Globus pallidus (tissue), 1 donor: Measurements from ENCODE around the gene TMEM179.
A peak's percentile ranks its signal among the peaks of the same experiment; 100 is the strongest.

Experiments used
- DNase-seq: peaks from one replicate; pipeline ENCODE4 v3.0.0-alpha.2; 2015; ENCODE audit warnings: low spot score

TMEM179 gene

GRCh38 chr14:104555430-104556255 lies 48.9 kb downstream of the TMEM179 start:
- DNase-seq: no peak

GRCh38 chr14:104554608-104555429 lies 49.8 kb downstream of the TMEM179 start:
- no peak for DNase-seq

- no peak for DNase-seq
Measured at GRCh38 chr14:104554088-104554607, 50.4 kb downstream of the TMEM179 start.

- no peak for DNase-seq
Measured at GRCh38 chr14:104553166-104554087, 51.1 kb downstream of the TMEM179 start.

- DNase-seq: no peak
Measured at GRCh38 chr14:104552738-104553125, 51.8 kb downstream of the TMEM179 start.

- DNase-seq: no peak
Measured at GRCh38 chr14:104551851-104552737, 52.5 kb downstream of the TMEM179 start.

GRCh38 chr14:104550861-104551728 lies 53.5 kb downstream of the TMEM179 start:
- no peak for DNase-seq

GRCh38 chr14:104550340-104550860 lies 54.2 kb downstream of the TMEM179 start:
- no peak for DNase-seq

GRCh38 chr14:104549536-104550339 lies 54.8 kb downstream of the TMEM179 start:
- DNase-seq: no peak

GRCh38 chr14:104548802-104549535 lies 55.6 kb downstream of the TMEM179 start:
- no peak for DNase-seq

GRCh38 chr14:104547998-104548700 lies 56.4 kb downstream of the TMEM179 start:
- DNase-seq: no peak

- no peak for DNase-seq
Measured at GRCh38 chr14:104547310-104547997, 57.1 kb downstream of the TMEM179 start.

GRCh38 chr14:104546591-104547309 lies 57.8 kb downstream of the TMEM179 start:
- DNase-seq: no peak

GRCh38 chr14:104545942-104546501 lies 58.5 kb downstream of the TMEM179 start:
- no peak for DNase-seq

GRCh38 chr14:104545151-104545941 lies 59.2 kb downstream of the TMEM179 start:
- DNase-seq: peak; percentile 29
